Ramos (cell line): ENCODE data around the gene FCER1G.

Experiments
- in situ Hi-C: fragments of 300-500 bp; cut with MboI; formaldehyde crosslinking; loops from one replicate; pipeline ENCODE4 v1.14.3; 2022; ENCODE audit warnings: low sequenced_read_pairs; ENCODE audit not compliant: unreplicated experiment

Gene FCER1G

GRCh38 chr1:161185732-161186311 is 29.3 kb upstream of the FCER1G start:
- in situ Hi-C loops: no loop called here

DNA sequence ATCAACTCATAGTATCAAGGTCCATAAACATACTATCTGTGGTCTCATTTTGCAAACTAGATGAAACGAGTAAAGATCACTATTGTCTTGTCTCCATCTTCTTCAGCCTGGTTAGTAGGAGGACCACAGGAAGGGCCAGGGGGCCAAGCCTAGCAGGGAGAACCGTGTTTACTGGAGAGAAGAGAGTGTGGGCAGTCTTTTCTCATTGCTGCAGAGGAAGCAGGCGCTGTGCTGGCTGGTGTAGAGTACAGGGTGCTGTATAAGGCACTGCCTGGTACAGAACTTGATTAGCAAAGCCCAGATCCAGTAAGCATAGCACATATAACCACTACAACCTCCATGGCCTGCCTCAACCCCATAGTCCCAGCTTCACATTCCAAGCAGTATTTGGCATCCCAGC is 27.8 kb upstream of the FCER1G start:
- in situ Hi-C loops: no loop called here

DNA sequence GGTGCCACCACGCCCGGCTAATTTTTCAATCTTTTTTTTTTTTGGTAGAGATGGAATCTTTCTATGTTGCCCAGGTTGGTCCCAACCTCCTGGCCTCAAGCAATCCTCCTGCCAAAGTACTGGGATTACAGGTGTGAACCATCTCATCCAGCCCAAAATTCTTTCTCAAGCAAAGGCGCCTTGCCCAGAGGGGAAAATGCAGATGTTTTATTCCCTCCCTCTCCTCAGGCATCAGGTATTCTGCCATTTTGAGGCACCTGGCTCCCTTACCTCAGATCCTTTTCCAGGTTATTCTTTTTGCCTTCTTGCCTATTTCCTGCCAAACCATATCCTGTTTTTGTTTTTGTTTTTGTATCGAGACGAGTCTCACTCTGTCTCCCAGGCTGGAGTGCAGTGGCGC is 26.7 kb upstream of the FCER1G start:
- in situ Hi-C loops: no loop called here

DNA sequence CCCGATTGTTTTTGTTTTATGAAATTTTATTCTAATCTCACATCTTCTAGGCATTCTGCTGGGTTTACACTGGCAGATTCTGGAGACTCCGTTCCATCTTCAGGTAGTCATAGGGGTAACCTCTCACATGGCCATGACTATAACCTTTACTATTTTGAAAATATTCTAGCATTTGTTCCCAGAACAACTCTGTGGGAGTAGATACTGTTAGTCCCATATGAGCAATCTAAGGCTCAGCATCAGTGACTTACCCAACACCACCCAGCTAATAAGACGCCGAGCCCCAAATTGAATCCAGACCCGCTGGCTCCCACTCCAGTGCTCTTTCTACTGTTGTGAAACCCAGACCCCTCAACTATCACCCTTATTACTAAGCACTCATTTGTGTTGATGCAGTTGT is 26.1 kb upstream of the FCER1G start:
- in situ Hi-C loops: no loop called here

GRCh38 chr1:161190962-161191521 is 24.1 kb upstream of the FCER1G start:
- in situ Hi-C loops: no loop called here

DNA sequence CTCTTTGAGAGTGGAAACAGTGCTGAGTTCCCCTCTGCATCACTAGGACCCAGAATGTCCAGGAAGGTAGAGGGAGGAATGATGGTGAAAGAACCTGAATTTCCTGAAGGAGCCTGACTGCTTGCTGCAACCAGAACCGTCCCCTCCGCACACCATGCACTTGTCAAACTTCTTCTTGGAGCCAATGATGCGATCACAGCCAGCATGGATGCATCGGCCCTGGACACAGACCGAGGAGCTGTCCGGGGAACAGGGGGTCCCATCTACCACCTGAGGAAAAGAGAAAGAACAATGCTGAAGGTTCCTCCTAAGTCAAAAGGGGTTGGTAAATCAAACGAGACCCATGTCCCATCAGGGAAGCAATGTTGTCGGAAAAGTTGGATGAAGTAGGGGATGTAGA is 23.1 kb upstream of the FCER1G start:
- in situ Hi-C loops: no loop called here

DNA sequence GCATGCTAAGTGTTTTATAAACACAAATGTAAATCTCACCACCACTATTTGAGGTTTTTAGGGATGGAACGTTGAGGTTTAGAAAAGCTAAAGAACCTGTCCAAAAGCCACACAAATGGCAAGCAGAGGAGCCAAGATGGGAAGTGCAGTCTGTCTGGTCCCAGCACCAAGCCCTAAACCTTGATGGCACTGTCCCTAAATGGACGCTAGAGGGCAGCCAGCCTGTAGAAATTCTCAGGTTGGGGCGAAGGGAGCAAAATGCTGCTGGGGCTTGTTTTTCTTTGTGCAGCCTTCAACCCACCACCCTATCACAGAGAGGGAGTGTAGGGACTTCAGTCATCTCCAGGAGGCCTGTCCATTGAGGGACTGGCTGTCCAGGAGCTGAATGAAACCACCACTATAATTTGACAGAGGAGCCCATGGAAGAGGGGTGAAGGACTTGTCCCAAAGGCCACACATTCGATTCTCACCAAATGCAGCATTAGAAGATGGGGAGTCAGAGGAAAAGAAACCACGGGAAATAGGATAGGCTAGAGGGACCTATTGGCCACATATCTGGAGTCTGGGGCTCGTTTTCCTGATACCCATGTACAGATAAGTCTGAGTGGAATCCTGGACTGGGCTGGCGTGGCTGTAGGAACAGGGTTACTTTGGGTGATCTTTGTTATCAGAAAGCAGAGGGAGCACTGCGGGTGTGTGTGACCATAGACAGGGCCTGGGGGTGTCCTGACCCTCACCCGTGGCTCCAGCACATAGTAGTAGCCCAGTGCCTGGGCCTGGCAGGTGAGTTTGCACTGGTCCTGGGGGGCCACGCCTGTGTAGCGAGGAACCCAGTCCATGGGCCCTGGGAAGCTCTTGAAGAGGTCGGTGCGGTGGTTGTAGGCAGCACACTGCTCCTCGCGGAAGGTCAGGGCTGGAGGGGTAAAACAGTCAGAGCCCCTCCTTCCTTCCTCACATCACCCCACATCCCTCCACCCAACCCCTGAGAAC is 22.3 kb upstream of the FCER1G start:
- in situ Hi-C loops: no loop called here

GRCh38 chr1:161193561-161194235 is 21.4 kb upstream of the FCER1G start:
- in situ Hi-C loops: no loop called here

- in situ Hi-C loops: no loop called here
Measured at GRCh38 chr1:161195171-161195570, 19.9 kb upstream of the FCER1G start.

- in situ Hi-C loops: no loop called here
Measured at GRCh38 chr1:161196111-161196510, 19.0 kb upstream of the FCER1G start.

- in situ Hi-C loops: no loop called here
Measured at GRCh38 chr1:161196521-161197451, 18.3 kb upstream of the FCER1G start.

DNA sequence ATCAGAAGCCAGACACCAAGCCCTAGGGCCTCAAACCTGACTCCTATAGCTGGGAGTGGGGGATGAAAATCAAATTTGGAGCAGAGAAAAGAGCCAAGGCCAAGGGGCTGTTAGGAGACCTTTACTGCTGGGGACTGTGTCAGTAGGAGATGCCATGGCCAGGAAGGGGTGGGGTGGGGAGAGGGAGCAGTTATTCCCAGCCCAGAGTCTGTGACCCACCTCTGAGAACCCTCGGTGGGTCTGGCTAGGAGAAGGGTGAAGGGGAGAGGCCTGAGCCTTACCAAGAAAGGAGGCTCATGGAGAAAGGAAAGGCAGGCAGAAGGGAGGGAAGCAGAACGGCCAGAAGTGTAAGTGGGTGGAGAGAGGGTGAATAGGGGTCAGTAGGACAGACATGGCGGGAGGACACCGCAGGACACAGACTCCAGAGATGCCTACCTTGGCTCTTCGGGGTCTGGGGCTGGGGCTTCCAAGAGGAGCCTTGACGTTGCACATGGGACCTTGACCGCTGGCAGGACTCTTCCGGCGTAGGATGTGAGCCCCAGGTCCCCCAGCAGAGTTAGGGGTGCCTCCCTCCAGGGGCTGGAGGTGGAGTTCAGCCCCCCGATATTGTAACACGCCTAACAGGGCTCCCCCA is 17.4 kb upstream of the FCER1G start:
- in situ Hi-C loops: no loop called here

GRCh38 chr1:161198194-161198896 is 16.8 kb upstream of the FCER1G start:
- in situ Hi-C loops: no loop called here

DNA sequence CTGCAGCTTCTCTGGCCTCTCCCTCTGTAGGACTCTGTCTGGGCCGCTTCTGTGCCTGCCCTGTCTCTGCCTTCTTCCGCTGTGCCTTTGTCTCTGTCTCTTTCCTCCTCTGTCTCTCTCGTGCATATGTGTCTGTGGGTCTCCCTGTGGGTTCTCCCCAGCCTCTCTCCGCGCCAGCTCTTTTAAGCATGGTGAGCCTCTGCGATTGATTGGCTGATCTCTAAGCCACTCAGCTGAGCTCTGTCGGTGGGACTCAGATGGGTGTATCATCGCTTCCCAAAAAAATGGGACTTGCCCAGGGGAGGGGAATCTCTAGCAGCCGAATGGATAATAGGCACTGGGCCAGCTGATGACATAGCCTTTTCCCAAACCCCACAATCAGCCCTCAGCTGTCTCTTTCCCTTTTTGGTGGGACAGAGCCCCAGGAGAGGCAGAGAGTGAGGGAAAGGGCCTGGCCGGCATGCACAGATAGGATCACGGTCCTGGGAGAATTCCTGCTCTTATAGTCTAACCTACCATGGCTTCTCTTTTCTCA is 16.1 kb upstream of the FCER1G start, which contains the start of gene ADAMTS4:
TSS of gene ADAMTS4 (minus strand) at position 158 of the 535 bp plus-strand sequence. CDS start 427 bp downstream, outside the sequence.
- in situ Hi-C loops: no loop called here

GRCh38 chr1:161199506-161200139 is 15.5 kb upstream of the FCER1G start:
- in situ Hi-C loops: loop anchor here (25.0 kb wide), 1 partner anchor 513 kb away; the partner anchor contains the start of genes FCRLA and FCRLB

- in situ Hi-C loops: loop anchor here (25.0 kb wide), 1 partner anchor 512 kb away; the partner anchor contains the start of genes FCRLA and FCRLB
Measured at GRCh38 chr1:161200421-161200991, 14.6 kb upstream of the FCER1G start.
